ENCODE data around the gene CCDC3. TPM values are rescaled to one million over a fixed set of nuclear protein-coding genes. Genes with fewer than 3 reads are reported as not detected.

CCDC3 gene
- total RNA-seq, 1 experiment from 2014 or later: 0.10 TPM

- no peak for DNase-seq (ENCODE audit: low read depth, low spot score)
- no peak overlapping the region for H3K4me3 ChIP-seq (ENCODE audit: low read depth in 2 of 2, low read length in 2 of 2)
- intact Hi-C loops (cut with micrococcal nuclease; ENCODE audit: unreplicated experiment): no loop called here
- H3K4me1 ChIP-seq (ENCODE audit: control insufficient read depth, insufficient read depth, low read length): no peaks in the 10 kb centered on the region
- no peak overlapping the region for H3K27ac ChIP-seq (ENCODE audit: low read length)
- ChIA-PET POLR2A (no interaction called here), CTCF (no interaction called here)
- TF ChIP-seq SIN3A (IDR thresholded peaks at IDR 0.05; ENCODE audit: borderline replicate concordance, insufficient read depth, low read depth, low read length): no peak
- no peak for TF ChIP-seq TCF7L2 (IDR thresholded peaks at IDR 0.05; ENCODE audit: low read depth, low read length)
- TF ChIP-seq CTCF (IDR thresholded peaks at IDR 0.05): no peak
- no peaks in the 10 kb centered on the region for H3K27me3 ChIP-seq (ENCODE audit: control insufficient read depth, insufficient read depth, low read length)
- in situ Hi-C loops (cut with HindIII; ENCODE audit: low pct_unique_long_range_greater_than_20kb, low sequenced_read_pairs): no loop called here
- no peak for ATAC-seq
- BruUV-seq (replicated peaks): no TSS peak
- H3K36me3 ChIP-seq (ENCODE audit: control insufficient read depth, insufficient read depth, low read length): no peaks in the 10 kb centered on the region
- no peaks in the 10 kb centered on the region for H3K9me3 ChIP-seq (ENCODE audit: control insufficient read depth, insufficient read depth, low read depth, low read length)
Observed at GRCh38 chr10:12846718-12847117, 154.8 kb downstream of the CCDC3 start.

Other genes with a start within 250 kb of the CCDC3 start
- 66.8 TPM for gene OPTN, start 98.5 kb upstream of the CCDC3 start, total RNA-seq (2021; ENCODE audit: unreplicated experiment)
- gene MCM10, start 159.8 kb upstream of the CCDC3 start, total RNA-seq (2021; ENCODE audit: unreplicated experiment): 22.8 TPM
- gene UCMA, start 232.7 kb upstream of the CCDC3 start, total RNA-seq (2021; ENCODE audit: unreplicated experiment): not detected

All from Panc1 (cell line).